ENCODE data around the gene GPR37L1. TPM values are rescaled to one million over a fixed set of nuclear protein-coding genes. Genes with fewer than 3 reads are reported as not detected.

GPR37L1 gene
- polyA plus RNA-seq, 3 donors = 0.01 to 0.03 TPM; not detected in 1

DNA sequence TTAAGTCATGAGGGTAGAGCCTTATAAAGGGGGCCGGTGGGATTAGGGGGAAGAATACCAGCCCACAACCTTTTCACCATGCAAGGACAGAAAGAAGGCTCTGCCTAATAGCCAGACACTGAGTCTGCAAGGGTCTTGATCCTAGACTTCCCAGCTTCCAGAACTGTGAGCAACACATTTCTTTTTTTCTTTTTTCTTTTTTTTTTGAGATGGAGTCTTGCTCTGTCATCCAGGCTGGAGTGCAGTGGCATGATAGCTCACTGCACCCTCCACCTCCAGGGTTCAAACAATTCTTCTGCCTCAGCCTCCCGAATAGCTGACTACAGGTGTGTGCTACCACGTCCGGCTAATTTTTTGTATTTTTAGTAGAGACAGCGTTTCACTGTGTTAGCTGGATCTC is 23.6 kb downstream of the GPR37L1 start:
- H3K27ac ChIP-seq (ENCODE audit: low read depth, low read length) = no peak overlapping the region
- WGBS, 3 donors = 88 to 93% (median 92%) methylated on average over 5 of the region's 5 CpGs

DNA sequence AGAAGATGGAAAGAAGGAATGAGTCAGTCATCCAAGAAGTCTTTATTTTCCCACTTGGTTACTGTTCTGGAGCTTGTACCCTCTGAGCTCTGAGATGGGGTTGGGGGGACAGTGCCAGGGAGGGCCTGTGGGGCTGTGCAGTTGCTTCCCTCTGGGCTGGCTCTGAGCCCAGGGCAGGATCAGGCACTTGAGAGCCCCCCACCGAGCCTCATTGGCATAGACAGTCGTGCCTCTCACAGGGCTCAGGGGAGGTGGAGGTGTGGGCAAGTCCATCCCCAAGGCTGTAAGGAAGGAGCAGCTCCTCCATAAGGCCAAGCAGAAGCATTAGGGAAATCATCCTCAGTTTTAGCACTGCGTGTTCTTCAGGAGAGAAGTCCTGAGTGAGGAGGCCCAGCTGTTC is 24.3 kb downstream of the GPR37L1 start:
- WGBS, 3 donors = 70 to 80% (median 71%) methylated on average over 3 of the region's 3 CpGs
- no peak overlapping the region for H3K27ac ChIP-seq (ENCODE audit: low read depth, low read length)

DNA sequence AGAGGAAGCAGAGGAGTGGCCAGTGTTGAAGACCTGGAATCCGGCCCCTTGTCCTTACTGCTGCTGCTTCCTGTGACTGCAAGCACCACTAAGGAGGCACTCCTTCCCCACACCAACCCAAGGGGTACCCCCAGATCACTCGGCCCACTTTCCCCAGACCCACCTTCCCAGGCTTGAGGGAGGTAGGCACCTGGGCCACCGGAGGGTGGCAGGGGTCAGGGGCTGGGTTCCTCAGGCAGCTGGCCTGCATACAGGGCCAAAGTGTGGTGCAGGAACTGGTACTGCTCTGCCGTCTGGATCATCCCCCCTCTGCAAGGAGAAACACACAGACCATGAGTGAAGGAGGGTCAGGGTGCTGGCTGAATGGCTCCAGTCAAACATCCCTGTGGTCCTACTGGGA is 25.7 kb downstream of the GPR37L1 start:
- WGBS, 3 donors = 82 to 88% (median 85%) methylated on average over 4 of the region's 4 CpGs
- no peak overlapping the region for H3K27ac ChIP-seq (ENCODE audit: low read depth, low read length)

DNA sequence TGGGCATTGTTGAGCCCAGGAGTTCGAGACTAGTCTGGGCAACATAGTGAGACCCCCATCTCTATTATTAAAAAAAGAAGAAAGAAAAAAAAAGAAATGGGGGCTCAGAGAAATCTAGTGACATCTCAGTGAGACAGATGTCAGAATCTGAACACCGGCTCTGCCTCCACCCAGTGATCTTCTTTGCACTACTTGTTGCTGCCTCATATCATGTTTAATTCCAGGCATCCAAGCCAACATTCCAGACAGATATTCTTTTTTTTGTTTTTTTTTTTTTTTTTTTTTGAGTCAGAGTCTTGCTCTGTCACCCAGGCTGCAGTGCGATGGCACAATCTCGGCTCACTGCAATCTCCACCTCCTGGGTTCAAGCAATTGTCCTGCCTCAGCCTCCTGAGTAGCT is 26.8 kb downstream of the GPR37L1 start:
- 86 to 96% (median 89%) methylated on average over 4 of the region's 4 CpGs for WGBS, 3 donors
- no peak overlapping the region for H3K27ac ChIP-seq (ENCODE audit: low read depth, low read length)

DNA sequence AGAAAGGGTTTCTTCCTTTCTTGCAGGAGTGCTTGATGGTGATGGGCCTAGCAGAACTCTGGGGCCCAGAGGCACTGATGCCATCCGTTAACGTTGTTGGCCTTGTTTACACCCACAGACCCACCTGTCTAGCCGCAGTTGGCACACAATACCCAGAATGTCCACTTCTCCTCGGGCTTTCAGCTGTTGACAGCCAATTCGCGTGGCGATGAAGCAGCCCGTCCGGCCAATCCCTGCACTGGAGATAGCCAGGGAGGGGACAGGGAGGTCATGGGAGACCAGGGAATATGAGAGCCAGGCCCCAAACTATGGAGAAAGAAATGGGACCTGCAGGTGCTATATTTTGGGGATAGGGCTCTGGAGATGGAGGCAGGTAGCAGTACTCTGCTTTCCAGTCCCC is 27.5 kb downstream of the GPR37L1 start:
- 90 to 95% (median 93%) methylated on average over 9 of the region's 9 CpGs for WGBS, 3 donors
- no peak overlapping the region for H3K27ac ChIP-seq (ENCODE audit: low read depth, low read length)

DNA sequence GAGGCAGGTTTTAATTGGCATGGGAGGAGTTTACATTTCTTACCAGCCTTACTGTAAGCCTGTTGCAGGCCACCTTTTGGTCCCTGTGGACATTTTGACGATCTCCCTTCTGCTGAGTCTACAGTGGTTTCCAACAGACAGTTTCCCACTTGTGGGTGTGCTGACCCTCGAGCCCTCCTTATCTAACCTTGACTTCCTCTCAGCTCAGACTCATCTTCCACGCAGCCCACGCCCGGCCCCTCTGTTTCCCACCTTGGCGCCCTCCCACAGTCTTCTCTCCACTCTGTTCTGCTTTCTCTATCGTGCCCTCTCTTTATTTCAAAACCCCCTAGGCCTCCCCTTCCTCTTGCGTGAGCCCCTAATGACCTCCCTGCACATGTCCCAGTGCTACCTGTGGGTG is 27.9 kb downstream of the GPR37L1 start:
- 77 to 83% (median 83%) methylated on average over 8 of the region's 8 CpGs for WGBS, 3 donors
- H3K27ac ChIP-seq (ENCODE audit: low read depth, low read length) = no peak overlapping the region

DNA sequence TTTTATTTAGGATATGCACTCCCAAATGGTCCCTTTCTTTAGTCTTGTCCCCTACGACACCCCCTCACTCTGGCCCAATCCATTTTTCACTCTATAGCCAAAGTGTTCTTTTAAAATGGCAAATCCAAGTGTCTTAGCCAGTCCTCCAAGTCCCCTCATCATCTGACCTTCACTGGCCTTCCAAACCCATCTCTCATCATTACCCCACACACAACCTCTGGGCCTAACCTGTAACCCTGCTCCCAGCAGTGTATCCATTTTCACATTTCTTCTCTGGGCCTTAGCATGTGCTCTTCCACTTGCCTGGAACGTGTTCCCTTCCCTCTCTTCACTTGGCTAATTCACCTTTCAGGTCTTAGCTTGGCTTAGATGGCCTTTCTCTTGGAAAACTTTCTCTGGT is 28.3 kb downstream of the GPR37L1 start:
- no peak overlapping the region for H3K27ac ChIP-seq (ENCODE audit: low read depth, low read length)
- WGBS, 3 donors = 91 to 95% (median 92%) methylated on average over 2 of the region's 2 CpGs

DNA sequence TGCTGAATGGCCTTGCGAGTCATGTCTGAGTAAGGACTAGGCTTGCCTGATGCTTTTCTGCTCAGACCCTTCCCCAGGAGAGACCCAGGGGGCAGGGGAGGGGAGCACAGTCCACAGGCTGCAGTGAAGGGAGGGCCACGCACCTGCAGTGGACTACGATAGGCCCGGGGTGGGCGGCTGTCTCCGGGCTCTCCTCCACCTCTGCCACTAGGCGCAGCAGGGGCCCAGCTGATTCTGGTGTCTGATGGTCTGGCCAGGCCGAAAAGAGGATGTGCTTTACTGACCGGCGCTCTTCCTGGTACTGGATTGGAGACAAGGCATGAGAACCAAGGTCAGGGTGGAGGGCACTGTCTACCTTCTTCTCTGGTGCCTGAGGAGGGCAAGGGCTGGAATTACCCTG is 29.7 kb downstream of the GPR37L1 start:
- WGBS, 3 donors = 88 to 93% (median 92%) methylated on average over 10 of the region's 10 CpGs
- H3K27ac ChIP-seq (ENCODE audit: low read depth, low read length) = no peak overlapping the region

DNA sequence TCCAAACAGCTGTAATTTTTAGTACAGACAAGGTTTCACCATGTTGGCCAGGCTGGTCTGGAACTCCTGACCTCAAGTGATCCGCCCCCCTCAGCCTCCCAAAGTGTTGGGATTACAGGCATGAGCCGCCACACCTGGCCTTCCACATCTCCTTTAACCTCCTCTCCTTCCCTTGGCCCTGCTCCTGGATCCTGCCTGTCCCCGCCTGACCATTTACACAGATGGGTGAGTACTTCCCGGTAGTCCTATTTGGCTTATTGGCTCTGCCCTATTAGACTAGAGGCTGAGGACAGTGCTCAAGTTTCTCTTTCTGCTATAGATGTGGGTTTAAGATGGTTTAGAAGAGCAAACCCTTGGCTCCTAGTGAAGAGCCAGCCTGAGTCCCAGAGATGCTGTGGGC is 30.6 kb downstream of the GPR37L1 start:
- WGBS, 3 donors = 92 to 94% (median 92%) methylated on average over 4 of the region's 4 CpGs
- no peak overlapping the region for H3K27ac ChIP-seq (ENCODE audit: low read depth, low read length)

DNA sequence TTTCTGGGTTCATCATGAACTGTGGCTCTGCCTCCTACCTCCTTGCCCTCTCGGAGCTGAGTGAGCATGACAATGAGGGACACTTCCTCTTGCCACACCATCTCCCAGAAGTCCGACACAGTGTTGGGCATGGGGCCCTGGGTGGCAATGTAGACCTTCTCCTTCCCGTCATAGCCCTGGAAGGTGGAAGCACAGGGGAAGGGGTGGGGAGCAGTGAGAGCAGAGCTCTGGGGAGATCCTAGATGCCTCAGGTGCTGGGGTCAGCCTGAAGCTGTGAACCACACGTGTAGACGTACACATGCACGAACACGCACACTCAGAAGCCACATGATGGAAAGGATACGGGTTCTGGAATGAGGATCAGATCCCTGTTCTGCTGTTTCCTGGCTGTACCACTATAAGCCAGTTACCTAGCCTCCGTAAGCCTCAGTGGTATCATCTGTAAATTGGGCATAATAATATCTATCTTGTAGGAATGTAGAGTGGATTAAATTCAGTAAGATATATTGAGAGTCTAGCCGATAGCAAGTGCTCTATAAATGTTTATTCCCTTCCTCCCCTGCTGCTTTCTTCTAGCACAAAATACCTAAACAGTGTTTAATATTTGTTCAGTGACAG is 31.5 kb downstream of the GPR37L1 start:
- 80 to 90% (median 82%) methylated on average over 10 of the region's 10 CpGs for WGBS, 3 donors
- H3K27ac ChIP-seq (ENCODE audit: low read depth, low read length) = no peak overlapping the region

DNA sequence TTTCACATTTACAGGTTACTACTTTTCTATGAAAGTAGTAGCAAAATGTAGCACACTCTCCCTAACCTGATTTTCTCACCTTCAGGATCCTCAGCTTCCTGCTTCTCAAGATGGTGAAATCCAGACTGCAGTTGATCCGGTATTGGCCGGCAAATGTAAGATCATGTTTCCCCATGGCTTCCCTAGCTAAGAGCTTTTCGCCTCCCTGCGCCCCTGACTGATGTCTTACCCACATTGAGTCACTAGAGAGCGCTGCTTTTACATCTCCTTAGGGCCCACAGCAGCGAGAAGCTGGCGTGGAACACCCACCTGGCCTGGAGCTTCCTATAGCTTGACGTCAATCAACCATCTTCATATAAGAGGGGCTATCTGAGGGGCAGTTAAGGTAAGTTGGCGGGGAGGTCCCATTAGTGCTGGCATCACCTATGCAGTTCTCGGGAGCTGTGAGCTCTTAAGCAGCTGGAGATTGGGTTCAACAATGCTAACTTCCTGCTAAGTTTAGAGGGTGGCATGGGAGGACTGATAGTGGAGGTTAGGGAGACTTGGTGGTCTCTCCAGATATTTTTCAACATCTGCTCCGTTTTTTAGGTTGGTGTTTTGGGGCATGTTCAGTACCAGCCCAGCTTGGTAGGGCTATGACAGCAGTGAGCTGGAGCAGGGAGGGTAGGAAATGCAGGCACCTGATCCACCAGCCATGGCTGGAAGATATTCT is 32.2 kb downstream of the GPR37L1 start:
- WGBS, 3 donors = 31 to 39% (median 37%) methylated on average over 11 of the region's 11 CpGs
- no peak overlapping the region for H3K27ac ChIP-seq (ENCODE audit: low read depth, low read length)

DNA sequence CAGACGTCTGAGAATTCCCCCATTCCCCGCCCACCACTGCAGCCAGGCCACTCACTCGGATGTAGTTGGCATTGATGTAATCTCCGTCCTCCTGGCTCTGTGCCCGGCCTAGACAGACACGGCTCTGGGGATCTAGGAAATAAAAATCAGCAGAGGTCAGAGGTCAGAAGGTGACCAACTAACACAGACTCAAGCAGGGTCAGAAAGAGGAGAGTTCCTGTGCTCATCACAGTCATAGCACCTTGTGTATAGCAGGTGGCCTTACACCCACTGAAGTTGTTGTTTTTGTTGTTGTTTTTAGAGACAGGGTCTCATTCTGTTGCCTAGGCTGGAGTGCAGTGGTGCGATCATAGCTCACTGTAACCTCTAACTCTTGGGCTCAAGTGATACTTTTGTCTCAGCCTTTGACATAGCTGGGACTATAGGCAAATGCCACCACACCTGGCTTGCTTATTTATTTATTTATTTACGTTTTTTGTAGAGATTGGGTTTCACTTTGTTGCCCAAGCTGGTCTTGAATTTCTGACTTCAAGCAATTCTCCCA is 32.8 kb downstream of the GPR37L1 start:
- no peak overlapping the region for H3K27ac ChIP-seq (ENCODE audit: low read depth, low read length)
- 28 to 35% (median 31%) methylated on average over 8 of the region's 8 CpGs for WGBS, 3 donors

DNA sequence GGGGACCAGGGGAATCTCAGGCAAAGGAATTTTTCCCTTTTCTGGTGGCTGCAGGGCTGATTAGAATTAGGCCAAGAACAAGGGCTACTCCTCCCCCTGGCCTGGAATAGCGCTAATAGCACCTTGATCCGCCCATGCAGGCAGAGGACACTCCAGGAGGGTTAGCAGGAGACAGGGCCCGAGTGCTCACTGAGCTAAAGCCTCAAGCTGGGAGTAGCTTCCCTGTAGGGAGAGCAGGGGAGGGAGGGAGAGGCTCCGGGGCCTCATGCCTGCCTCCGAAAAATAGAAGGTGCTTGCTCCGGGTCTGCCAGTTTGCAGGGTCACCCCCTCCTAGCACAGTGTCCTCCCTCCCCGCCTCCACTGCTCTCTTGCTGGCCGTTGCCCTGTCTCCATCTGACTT is 33.9 kb downstream of the GPR37L1 start:
- H3K27ac ChIP-seq (ENCODE audit: low read depth, low read length) = no peak overlapping the region
- WGBS, 3 donors = 86 to 89% (median 88%) methylated on average over 8 of the region's 8 CpGs

DNA sequence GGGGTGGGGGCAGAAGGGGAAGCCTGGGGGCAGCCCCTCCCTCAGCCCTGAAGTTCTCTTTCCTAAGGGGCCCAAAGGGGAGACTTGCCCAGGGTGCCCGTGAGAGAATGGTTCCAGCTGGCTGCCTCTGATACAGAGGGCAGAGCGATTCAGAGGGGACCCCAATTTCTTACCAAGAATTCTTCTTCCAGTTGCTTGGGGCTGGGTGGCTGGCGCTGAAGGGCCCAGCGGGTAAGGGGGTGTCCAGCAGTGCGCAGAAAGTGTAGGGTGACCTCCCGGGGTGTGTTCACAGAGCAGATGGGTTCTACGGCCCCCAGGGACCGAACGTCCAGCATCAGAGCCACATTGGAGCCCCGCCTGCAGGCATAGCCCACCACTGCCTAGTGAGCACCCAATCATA is 35.2 kb downstream of the GPR37L1 start:
- no peak overlapping the region for H3K27ac ChIP-seq (ENCODE audit: low read depth, low read length)
- 89 to 91% (median 91%) methylated on average over 10 of the region's 10 CpGs for WGBS, 3 donors

DNA sequence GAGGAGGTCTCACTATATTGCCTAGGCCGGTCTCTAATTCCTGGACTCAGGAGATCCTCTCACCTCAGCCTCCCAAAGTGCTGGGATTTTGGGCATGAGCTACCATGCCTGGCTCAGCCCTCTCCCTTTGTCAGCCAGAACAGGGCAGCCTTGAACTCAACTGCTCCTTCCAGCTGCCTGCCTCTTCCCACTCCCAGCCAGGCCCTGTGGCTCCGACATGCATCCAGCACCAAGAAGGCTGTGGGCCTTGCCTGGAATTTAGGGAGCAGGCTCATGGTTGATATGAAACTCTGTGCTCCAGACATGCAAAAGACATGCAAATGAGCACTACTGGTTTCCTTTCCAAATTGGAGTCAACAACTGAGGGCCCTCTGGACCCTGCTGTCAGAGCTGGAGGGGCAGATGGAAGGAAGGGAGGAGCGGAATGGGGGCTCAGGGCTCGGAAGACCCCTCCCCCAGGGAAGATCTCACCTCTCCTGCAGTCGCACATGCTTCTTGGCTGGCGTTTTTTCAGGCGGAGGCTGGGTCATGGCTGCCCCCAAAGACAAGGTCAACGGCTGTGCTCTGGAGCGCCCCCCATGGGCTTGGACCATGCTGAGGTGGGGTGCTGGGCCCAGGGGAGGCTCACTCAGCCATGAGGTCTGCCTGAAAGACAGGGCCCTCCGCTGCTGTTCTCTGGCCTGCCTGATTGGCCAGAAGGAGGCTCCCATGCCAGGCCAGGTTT is 36.3 kb downstream of the GPR37L1 start:
- 68 to 90% (median 81%) methylated on average over 10 of the region's 10 CpGs for WGBS, 3 donors
- H3K27ac ChIP-seq (ENCODE audit: low read depth, low read length) = no peak overlapping the region

DNA sequence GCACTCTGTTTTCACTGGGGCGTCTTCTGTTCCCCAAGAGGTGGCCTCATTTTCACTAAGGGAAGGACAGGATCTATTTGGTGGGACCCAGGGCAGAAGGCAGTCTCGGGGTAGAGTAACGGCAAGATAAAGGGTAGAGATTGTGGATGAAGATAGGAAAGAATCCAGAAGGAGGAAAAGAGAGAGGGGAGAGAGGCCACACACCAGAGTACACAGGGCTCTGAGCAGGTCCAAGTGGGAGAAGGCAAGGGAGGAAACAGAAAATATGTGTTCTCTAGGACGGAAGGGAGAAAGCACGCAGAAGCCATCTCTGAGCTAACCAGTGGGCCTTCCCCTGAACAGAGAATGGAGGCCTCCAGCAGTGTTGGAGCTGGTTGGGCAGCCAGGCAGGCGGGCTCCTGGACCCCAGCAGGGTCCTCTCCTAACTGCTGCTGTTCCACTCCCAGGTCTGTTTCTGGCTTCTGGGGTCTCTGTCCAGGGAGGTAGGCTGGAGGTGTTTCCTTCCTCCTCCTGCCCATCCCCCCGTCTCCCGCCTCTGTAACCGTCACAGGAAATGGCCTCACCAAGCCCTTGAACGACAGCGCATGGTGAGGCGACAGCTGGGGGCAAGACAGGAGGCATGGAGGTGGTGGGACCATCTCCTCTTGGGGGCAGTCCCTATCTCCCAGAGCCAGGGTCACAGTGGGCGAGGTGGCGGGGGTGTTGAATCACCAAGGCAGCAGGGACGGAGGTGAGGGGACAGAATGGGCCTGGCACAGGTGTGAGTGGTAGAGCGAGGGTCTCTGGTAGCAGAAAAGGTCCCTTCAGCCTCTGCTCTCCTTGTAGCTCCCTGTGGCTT is 37.0 kb downstream of the GPR37L1 start:
- H3K27ac ChIP-seq (ENCODE audit: low read depth, low read length) = no peak overlapping the region
- 47 to 83% (median 58%) methylated on average over 16 of the region's 16 CpGs for WGBS, 3 donors

DNA sequence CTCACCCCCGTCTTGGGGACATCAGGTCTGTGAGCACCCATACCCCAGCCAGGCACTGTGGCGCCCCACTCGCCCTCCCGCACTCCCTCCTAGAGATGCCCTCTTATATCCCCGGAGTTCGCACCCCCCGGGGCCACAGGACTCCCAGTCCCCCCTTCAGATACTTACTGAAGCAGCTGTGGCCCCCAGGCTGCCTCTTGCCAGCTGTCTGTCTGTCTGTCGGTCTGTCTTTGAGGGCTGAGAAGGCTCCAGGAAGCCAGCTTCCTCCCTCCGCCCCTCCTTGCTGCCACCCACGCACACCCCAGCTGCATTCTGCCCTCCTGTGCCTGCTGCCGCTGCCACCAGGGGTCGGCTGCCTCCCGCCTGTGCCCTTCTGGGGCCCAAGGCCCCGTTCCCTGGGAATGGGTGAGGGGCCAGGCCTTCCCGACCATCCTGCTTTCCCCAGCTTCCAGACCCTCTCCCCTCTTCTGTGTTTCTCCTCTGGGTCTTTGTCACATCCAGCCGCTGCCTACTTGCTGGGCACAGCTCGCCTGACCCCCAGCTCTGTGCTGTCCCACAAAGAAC is 37.7 kb downstream of the GPR37L1 start, which contains the start of gene PTPN7:
Gene PTPN7 (minus strand): TSS at position 226 of the 564 bp plus-strand sequence. CDS start 1,200 bp downstream, outside the sequence.
- no peak within 1 kb of the TSS for H3K27ac ChIP-seq (ENCODE audit: low read depth, low read length)
- WGBS, 3 donors = 42 to 78% (median 53%) methylated on average over 17 of the region's 17 CpGs
